Upper lobe of left lung (tissue), 4 donors: ENCODE measurements around the gene YIF1B.

Experiments used
- CTCF ChIP-seq, 6 experiments: fragments of 450-650 bp in 4 of 6; fragments of 200-600 bp in 2 of 6; sonication (generic) in 2 of 6; IDR thresholded peaks; one replicate each; pipeline ENCODE4 v1.5.1; 2016 to 2019; ENCODE audit warnings: antibody characterized with exemption in 6 of 6
- EP300 ChIP-seq, 4 donors: sonication (generic); formaldehyde crosslinking; IDR thresholded peaks; one replicate each; pipeline ENCODE4 v1.5.1; 2017; ENCODE audit warnings: antibody characterized with exemption in 4 of 4, control low read depth in 2 of 4
- POLR2A ChIP-seq, 4 donors: fragments of 450-650 bp; IDR thresholded peaks; one replicate each; pipeline ENCODE4 v1.5.1; 2016 to 2017; ENCODE audit warnings: antibody characterized with exemption in 4 of 4, mild to moderate bottlenecking in 2 of 4

GRCh38 chr19:38323291-38323690 lies 7.5 kb upstream of the YIF1B start:
- TF ChIP-seq POLR2A (IDR thresholded peaks at IDR 0.05) = no peak
- no peak for TF ChIP-seq CTCF (IDR thresholded peaks at IDR 0.05)
- TF ChIP-seq EP300 (IDR thresholded peaks at IDR 0.05) = no peak
